Effector memory CD4-positive, alpha-beta T cell (primary cell): ENCODE data around the gene E2F1.
"Not testable (repeated sequence)": the region's sequence is repeated elsewhere in the genome, so short reads cannot be mapped to it uniquely, and the experiment has no call there.

Source experiments
- DNase-seq, 3 donors: peaks; one replicate each; pipeline ENCODE4 v3.0.0-alpha.2; 2020
- H3K27ac ChIP-seq: 2 replicates; pipeline ENCODE4 v1.7.0; 2013; ENCODE audit warnings: mild to moderate bottlenecking, low read length, moderate library complexity; ENCODE audit not compliant: insufficient read depth, poor library complexity, severe bottlenecking
- H3K27me3 ChIP-seq: replicated peaks from 2 replicates; pipeline ENCODE4 v1.7.0; 2013; ENCODE audit warnings: mild to moderate bottlenecking, low read length; ENCODE audit not compliant: insufficient read depth, control insufficient read depth, poor library complexity, severe bottlenecking
- H3K36me3 ChIP-seq: 2 replicates; pipeline ENCODE4 v1.7.0; 2013; ENCODE audit warnings: mild to moderate bottlenecking, low read length, moderate library complexity; ENCODE audit not compliant: control insufficient read depth, insufficient read depth
- H3K4me1 ChIP-seq: 2 replicates; pipeline ENCODE4 v1.7.0; 2013; ENCODE audit warnings: low read length, mild to moderate bottlenecking; ENCODE audit not compliant: control insufficient read depth, insufficient read depth, poor library complexity, severe bottlenecking
- H3K4me3 ChIP-seq: 2 replicates; pipeline ENCODE4 v1.7.0; 2013; ENCODE audit warnings: low read length, low read depth, mild to moderate bottlenecking; ENCODE audit not compliant: insufficient read depth, poor library complexity, severe bottlenecking
- H3K9me3 ChIP-seq: 2 replicates; pipeline ENCODE4 v1.7.0; 2013; ENCODE audit warnings: mild to moderate bottlenecking, low read length, moderate library complexity; ENCODE audit not compliant: control insufficient read depth

Gene E2F1

DNA sequence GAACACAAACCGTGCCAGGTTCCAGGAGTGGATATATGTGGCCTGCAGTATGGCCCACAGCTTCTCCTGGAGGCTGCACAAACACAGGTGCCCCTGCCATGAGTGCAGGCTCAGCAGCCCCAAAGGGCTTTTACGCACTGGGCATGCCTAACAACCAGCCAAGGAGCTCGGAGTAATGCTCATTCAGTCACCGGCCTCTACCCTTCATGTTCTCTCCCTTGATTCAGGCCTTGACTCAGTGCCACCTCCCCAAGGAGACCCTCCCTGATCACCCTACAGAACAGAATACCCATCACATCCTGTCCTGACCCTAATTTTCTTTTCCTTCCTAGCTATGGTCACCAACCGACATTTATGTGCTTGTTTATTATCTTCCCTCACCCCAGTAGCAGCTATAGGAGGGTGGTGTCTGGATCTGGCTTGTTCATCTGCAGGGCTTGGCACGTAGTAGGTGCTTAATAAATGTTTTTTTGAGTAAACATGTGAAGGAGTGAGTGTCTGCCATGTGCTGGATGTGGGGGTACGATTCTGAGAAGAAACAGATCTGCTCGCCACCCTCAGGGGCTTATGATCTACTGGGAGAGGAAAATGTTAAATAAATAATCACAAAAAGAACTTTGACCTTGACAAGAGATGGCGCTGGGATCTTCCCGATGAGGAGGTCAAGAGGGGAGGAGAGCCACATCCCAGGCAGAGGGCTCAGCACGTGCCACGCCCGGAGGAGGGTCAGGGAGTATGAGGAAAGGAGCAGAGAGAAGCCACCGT is 24.7 kb upstream of the E2F1 start:
- Histone ChIP-seq H3K27me3 (no peaks in the 10 kb centered on the region), H3K36me3 (peaks cover 35% of the 10 kb centered on the region), H3K4me3 (no peak overlapping the region), H3K4me1 (no peaks in the 10 kb centered on the region), H3K27ac (no peak overlapping the region), H3K9me3 (no peaks in the 10 kb centered on the region)
- DNase-seq = no peak

DNA sequence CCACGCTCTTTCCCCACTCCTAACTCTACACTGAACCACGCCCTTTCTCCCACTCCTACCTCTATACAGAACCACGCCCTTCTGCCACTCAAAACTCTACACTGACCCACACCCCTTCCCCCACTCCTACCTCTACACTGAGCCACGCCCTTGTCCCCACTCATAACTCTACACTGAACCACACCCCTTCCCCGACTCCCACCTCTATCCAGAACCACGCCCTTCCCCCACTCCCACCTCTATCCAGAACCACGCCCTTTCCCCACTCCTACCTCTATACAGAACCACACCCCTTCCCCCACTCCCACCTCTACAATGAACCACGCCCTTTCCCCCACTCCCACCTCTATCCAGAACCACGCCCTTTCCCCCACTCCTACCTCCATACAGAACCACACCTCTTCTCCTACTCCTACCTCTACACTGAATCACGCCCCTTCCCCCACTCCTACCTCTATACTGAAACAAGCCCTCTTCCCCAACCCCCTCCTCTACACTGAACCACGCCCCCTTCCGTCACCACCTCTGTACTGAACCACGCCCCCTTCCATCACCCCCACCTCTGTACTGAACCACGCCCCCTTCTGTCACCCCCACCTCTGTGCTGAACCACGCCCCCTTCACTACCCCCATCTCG is 23.8 kb upstream of the E2F1 start:
- Histone ChIP-seq H3K4me1 (no peaks in the 10 kb centered on the region), H3K9me3 (no peaks in the 10 kb centered on the region), H3K4me3 (no peak overlapping the region), H3K36me3 (peaks cover 35% of the 10 kb centered on the region), H3K27me3 (no peaks in the 10 kb centered on the region), H3K27ac (no peak overlapping the region)
- DNase-seq = no peak

DNA sequence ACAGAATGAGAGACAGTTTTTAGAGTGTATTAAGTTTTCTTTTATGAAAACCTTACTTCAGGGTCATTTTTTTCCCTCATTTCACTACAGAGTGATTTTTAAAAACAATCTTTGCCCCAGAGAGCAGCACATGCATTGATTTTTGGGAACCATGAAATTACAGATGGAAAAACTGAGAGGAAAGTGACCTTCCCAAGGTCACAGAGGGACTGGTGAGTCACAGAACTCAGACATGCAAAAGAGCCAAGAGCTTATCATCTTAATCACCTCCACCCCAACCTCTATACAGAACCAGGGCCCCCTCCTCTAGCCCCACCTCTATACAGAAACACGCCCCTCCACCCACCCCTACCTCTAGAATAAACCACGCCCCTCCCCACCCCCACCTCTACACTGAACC is 23.2 kb upstream of the E2F1 start:
- peaks cover 33% of the 10 kb centered on the region for H3K36me3 ChIP-seq
- DNase-seq = no peak
- H3K9me3 ChIP-seq = no peaks in the 10 kb centered on the region
- H3K4me1 ChIP-seq = no peaks in the 10 kb centered on the region
- no peak overlapping the region for H3K4me3 ChIP-seq
- H3K27ac ChIP-seq = no peak overlapping the region
- H3K27me3 ChIP-seq = no peaks in the 10 kb centered on the region

DNA sequence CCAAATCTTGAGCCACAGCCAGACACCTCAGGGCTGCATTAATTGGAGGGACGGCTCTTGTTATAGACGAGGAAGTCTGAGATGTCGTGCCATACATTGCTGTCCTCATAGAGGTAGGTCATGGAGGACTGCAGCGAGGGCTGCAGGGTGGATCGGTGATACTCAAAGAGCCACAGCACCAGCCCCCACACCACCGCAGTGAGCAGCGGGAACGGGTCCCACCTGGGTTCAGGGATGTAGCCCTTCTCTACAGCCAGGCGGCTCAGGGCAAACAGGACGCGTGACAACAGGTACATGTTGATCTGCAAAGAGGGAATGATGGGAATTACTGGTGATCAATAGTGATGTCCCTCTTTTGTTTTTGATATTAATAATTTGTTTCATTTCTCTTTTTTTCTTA is 21.5 kb upstream of the E2F1 start:
- no peaks in the 10 kb centered on the region for H3K9me3 ChIP-seq
- H3K27me3 ChIP-seq = no peaks in the 10 kb centered on the region
- no peaks in the 10 kb centered on the region for H3K4me1 ChIP-seq
- H3K27ac ChIP-seq = no peak overlapping the region
- DNase-seq = no peak
- peaks cover 29% of the 10 kb centered on the region for H3K36me3 ChIP-seq
- H3K4me3 ChIP-seq = no peak overlapping the region

DNA sequence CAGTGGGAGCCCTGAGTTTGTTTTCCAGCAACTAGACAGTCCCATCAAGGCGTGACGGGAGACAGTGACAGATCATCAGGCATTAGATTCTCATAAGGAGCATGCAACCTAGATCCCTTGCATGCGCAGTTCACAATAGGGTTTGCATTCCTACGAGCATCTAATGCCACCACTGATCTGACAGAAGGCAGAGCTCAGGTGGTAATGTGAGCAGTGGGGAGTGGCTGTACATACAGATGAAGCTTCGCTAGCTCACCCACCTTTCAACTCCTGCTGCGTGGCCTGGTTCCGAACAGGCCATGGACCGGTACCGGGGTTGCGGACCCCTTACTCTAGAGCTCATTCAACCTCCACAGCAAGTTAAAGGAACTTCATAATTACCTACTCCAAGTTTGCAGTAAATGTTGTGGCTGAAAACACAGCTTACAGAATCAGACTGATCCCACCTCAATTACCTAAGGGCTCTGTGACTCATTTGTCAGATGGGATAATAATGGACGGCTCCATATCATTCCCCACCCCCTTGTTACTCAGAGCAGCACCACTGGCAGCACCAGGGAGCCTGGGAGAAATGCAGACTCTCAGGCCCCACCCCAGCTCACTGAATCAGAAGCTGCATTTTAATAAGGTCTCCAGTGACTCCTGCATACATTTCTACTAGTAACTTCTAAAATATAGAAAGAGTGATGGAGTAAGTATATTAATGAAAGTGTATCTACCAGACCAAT is 18.2 kb upstream of the E2F1 start:
- Histone ChIP-seq H3K4me1 (no peaks in the 10 kb centered on the region), H3K4me3 (no peak overlapping the region), H3K27ac (no peak overlapping the region), H3K36me3 (peaks cover 14% of the 10 kb centered on the region), H3K27me3 (no peaks in the 10 kb centered on the region), H3K9me3 (no peaks in the 10 kb centered on the region)
- no peak for DNase-seq

DNA sequence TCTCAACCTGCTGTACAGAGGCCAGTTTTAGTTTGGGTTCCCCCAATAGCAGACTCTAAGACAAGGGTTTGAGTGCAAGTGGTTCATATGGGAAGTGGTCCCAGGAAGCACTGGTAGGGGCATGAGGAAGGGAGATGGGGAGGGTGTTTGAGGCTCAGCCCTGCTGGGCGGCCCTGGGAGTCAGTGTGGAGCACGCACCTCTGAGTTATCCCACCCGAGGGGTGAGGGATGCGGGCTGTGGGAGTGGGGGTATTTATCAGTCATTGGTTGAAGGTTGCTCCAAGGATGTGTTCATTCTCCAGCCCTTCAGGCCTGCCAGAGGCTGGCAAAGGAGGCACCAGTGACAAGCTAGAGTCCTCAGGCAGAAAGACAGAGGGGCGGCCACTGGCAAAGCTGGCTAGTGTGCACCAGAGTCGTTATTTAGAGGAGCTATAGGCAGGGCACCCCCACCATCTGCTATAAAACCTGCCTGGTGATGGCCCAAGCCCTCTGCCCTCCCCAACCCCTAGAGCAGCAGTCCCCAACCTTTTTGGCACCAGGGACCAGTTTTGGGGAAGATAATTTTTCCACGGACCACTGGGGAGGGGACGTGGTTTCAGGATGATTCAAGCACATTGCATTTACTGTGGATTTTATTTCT is 17.4 kb upstream of the E2F1 start:
- Histone ChIP-seq H3K9me3 (no peaks in the 10 kb centered on the region), H3K4me1 (no peaks in the 10 kb centered on the region), H3K36me3 (peaks cover 14% of the 10 kb centered on the region), H3K27me3 (no peaks in the 10 kb centered on the region), H3K27ac (no peak overlapping the region), H3K4me3 (no peak overlapping the region)
- DNase-seq = no peak

DNA sequence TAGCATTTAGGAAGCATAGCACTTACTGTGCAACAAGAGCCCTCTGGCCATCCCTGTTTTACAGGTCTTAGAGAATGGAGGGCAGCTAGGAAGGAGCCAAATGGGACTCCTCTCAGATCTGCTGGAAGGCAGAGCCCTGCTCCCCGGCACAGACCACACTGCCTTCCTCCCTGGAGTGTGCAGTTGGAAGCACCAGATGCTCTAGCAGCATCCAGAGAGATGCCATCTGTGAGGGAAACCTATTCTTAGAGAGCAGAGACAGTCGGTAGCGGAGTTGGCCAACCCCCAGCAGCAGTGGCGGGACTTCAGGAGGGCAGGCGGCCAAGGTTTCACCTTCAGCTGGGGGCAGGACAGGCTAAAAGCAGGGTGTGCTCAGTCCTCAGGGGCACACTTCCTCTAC is 16.7 kb upstream of the E2F1 start:
- no peak overlapping the region for H3K27ac ChIP-seq
- H3K27me3 ChIP-seq = no peaks in the 10 kb centered on the region
- peaks cover 14% of the 10 kb centered on the region for H3K36me3 ChIP-seq
- DNase-seq = no peak
- H3K4me3 ChIP-seq = no peak overlapping the region
- no peaks in the 10 kb centered on the region for H3K4me1 ChIP-seq
- no peaks in the 10 kb centered on the region for H3K9me3 ChIP-seq

DNA sequence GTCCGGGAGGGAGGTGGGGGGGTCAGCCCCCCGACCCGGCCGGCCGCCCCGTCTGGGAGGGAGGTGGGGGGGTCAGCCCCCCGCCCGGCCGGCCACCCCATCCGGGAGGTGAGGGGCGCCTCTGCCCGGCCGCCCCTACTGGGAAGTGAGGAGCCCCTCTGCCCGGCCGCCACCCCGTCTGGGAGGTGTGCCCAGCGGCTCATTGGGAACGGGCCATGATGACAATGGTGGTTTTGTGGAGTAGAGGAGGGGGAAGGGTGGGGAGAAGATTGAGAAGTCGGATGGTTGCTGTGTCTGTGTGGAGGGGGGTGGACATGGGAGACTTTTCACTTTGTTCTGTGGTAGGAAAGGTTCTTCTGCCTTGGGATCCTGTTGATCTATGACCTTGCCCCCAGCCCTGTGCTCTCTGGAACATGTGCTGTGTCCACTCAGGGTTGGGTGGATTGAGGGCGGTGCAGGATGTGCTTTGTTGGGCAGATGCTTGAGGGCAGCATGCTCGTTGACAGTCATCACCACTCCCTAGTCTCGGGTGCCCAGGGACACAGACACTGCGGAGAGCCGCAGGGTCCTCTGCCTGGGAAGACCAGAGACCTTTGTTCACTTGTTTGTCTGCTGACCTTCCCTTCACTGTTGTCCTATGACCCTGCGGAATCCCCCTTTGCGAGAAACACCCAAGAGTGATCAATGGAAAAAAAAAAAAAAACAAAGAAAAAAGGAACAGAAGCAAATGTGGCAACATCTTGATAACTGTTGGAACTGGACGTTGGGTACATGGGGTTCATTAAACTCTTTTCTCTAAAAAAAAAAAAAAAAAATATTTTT is 15.7 kb upstream of the E2F1 start:
- DNase-seq = no peak
- H3K4me3 ChIP-seq = no peak overlapping the region

DNA sequence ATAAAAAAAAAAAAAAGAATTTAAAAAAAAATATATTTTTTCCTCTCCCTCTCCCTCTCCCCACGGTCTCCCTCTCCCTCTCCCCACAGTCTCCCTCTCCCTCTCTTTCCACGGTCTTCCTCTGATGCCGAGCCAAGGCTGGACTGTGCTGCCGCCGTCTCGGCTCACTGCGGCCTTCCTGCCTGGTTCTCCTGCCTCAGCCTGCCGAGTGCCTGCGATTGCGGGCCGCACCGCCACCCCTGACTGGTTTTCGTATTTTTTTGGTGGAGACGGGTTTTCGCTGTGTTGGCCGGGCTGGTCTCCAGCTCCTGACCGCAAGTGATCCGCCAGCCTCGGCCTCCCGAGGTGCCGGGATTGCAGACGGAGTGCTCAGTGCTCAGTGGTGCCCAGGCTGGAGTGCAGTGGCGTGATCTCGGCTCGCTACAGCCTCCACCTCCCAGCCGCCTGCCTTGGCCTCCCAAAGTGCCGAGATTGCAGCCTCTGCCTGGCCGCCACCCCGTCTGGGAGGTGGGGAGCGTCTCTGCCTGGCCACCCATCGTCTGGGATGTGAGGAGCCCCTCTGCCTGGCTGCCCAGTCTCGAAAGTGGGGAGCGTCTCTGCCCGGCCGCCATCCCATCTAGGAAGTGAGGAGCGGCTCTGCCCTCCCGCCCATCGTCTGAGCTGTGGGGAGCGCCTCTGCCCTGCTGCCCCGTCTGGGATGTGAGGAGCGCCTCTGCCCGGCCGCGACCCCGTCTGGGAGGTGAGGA is 14.7 kb upstream of the E2F1 start:
- H3K36me3 ChIP-seq, DNase-seq, H3K27ac ChIP-seq, H3K27me3 ChIP-seq, H3K4me3 ChIP-seq, H3K9me3 ChIP-seq, H3K4me1 ChIP-seq: not testable (repeated sequence)

More for the DNA sequence above, 15.7 kb upstream of the E2F1 start:
- H3K9me3 ChIP-seq = no peaks in the 10 kb centered on the region
- no peak overlapping the region for H3K27ac ChIP-seq
- H3K36me3 ChIP-seq = peaks cover 7% of the 10 kb centered on the region
- no peaks in the 10 kb centered on the region for H3K27me3 ChIP-seq
- no peaks in the 10 kb centered on the region for H3K4me1 ChIP-seq
